Stimulated activated naive CD4-positive, alpha-beta T cell treated with Interleukin-2 at 50 U/mL for 16 hours (primary cell): ENCODE data around the gene ELAVL1.
A peak's percentile ranks its signal among the peaks of the same experiment; 100 is the strongest.
"Not testable (repeated sequence)": the region's sequence is repeated elsewhere in the genome, so short reads cannot be mapped to it uniquely, and the experiment has no call there.

ENCODE experiments used
- DNase-seq: peaks from one replicate; lab custom pipeline; 2025; lab: John Stamatoyannopoulos, UW

Gene ELAVL1

GRCh38 chr19:7968008-7968795 is 37.2 kb downstream of the ELAVL1 start:
- no peak for DNase-seq

GRCh38 chr19:7965921-7966665 is 39.3 kb downstream of the ELAVL1 start:
- DNase-seq: no peak

DNA sequence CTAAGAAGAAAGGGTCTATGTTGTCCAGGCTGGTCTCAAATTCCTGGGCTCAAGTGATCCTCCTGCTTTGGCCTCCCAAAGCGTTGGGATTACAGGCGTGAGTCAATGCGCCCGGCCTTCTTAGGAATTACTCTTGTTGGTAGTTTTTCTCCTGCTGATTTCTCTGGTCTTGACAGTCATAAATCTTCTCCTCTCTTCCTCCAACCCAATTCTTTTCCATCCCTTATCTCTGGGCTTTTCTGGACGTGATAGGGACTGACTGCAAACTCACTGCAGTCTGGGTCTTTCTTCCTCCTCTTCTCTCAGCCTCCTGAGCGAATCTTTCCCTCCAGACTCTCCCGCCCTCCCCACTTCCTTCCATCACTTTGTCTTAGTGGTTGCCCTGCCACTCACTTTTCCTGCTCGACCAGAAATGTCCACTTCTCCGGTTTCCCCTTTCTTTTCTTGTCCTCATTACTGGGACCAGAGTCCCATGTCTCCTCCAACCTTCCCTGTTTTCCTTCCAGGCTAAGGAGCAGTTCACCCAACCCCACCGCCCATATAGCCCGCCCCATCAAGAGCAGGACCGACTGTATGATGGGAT is 40.1 kb downstream of the ELAVL1 start:
- DNase-seq: no peak

- DNase-seq: no peak
Measured at GRCh38 chr19:7963566-7963965, 41.9 kb downstream of the ELAVL1 start.

DNA sequence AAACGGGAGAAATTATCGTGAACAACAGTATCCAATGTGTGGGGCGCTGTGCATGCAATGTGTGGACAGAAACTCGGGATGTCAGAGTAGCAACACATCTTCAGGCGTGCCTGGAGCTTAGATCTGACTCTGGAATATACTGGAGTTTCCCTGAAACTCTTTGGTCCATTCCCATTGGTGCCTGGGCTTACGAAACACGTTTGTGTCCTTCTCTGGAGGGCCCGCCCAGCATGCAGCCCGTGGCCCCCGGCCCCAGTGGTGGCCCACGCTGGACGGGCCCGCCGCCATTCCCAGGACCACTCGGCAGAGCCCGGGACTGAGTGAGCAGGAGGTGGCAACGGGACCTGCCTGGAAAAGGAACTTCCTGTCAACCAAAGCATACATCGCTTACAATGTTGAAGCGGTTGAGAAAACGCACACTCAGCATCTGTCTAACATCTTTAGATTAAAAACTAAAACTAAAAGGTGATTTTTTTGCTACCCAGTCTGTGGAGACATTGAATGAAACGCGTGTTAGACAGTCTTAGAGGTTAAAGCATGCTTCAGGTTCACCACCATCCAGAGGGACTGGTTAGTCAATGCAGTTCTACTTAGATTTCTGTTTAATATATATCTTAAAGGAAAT is 42.7 kb downstream of the ELAVL1 start:
- no peak for DNase-seq

GRCh38 chr19:7961920-7962626 is 43.4 kb downstream of the ELAVL1 start:
- no peak for DNase-seq

- DNase-seq: not testable (repeated sequence)
Measured at GRCh38 chr19:7961082-7961481, 44.4 kb downstream of the ELAVL1 start.

- no peak for DNase-seq
Measured at GRCh38 chr19:7959211-7959610, 46.2 kb downstream of the ELAVL1 start.

- no peak for DNase-seq
Measured at GRCh38 chr19:7955696-7956095, 49.7 kb downstream of the ELAVL1 start.

DNA sequence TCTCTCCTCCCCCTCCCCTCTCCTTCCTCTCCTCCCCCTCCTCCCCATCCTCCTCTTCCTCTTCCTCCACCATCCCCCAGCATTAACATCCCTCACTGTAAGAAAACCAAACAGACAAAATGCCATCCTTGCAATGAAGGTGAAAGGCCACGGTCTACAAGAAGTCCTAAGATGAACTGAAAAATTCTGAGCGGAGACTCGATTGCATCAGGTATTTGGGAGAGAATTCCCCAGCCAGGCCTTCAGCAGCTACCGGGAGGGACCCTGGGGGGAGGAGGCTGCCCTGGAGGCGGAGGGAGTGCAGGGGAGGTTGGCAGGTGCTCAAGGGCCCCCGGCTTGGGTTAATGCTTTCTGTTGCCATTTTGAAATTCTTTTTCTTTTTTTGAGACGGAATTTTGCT is 51.9 kb downstream of the ELAVL1 start:
- DNase-seq: no peak

- no peak for DNase-seq
Measured at GRCh38 chr19:7953060-7953459, 52.4 kb downstream of the ELAVL1 start.

- DNase-seq: no peak
Measured at GRCh38 chr19:7947939-7948338, 57.5 kb downstream of the ELAVL1 start.

- peak; percentile 78 for DNase-seq
Measured at GRCh38 chr19:7944177-7944761, 61.2 kb downstream of the ELAVL1 start.

GRCh38 chr19:7943444-7944176 is 61.8 kb downstream of the ELAVL1 start, which contains the start of gene TIMM44:
TSS of gene TIMM44 (minus strand) at chr19:7943666. CDS start at chr19:7943651, 15 bp downstream.
- DNase-seq: peak; percentile 99

DNA sequence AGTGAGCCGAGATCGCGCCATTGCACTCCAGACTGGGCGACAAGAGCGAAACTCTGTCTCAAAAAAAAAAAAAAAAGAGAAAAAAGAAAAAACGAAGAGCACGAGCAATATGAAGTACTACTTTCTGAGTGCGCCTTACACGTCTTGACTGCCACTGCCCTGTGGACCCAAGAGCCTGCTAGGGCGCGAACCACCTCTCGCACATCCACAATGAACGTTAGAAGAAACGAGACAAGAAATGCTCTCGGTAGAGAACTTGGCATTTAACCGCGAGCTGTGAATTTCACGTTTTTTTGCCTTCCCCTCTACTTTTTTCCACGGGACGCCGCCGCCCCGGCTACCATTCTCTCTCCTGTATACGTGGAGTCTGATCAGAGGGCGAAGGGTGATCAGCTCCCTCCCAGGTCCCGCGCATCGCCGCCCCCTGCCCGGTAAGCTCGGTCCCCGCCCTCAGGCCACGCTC is 62.4 kb downstream of the ELAVL1 start:
- no peak for DNase-seq

DNA sequence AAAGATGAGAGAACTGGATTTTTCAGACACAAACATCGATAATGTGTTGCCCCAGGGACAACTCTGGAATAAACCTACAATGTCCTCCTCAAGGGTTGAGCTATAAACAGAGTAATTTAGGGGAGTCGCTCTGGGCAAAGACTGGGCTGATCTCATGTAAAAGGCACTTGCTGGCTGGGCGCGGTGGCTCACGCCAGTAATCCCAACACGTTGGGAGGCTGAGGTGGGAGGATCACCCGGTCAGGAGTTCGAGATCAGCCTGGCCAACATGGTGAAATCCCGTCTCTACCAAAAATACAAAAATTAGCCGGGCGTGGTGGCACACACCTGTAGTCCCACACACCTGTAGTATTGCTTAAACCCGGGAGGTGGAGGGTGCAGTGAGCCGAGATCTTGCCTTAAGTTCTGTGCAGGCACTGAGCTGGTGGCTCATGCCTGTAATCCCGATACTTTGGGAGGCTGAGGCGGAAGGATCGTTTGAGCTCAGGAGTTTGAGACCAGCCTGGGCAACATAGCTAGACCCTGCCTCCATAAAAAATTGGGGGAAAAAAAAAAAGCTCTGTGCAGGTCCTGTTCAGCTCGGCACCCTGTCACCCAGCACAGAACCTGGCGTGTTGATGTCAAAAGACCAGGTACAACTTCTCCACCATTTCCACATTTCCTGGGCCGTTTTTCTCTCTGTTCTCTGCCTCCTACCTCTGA is 63.4 kb downstream of the ELAVL1 start:
- DNase-seq: no peak

GRCh38 chr19:7940841-7941240 is 64.6 kb downstream of the ELAVL1 start:
- no peak for DNase-seq

GRCh38 chr19:7934766-7935165 is 70.7 kb downstream of the ELAVL1 start:
- DNase-seq: no peak

- no peak for DNase-seq
Measured at GRCh38 chr19:7933828-7934725, 71.4 kb downstream of the ELAVL1 start.
